Neural progenitor cell (in vitro differentiated cells): ENCODE results near the gene CIDEB. TPM values are rescaled to one million over a fixed set of nuclear protein-coding genes. Genes with fewer than 3 reads are reported as not detected.

Experiments used
- DNase-seq: peaks from one replicate; pipeline ENCODE4 v3.0.0-alpha.2; 2016; ENCODE audit warnings: low spot score
- H2AFZ ChIP-seq: fragments of 200-600 bp; sonication (generic); replicated peaks from 2 replicates; pipeline ENCODE4 v1.6.1; 2016; ENCODE audit warnings: antibody characterized with exemption
- H3F3A ChIP-seq: fragments of 200-600 bp; sonication (generic); 2 replicates; pipeline ENCODE4 v1.6.1; 2016; ENCODE audit warnings: antibody characterized with exemption, low read depth
- H3K27ac ChIP-seq: fragments of 200-600 bp; sonication (generic); 2 replicates; pipeline ENCODE4 v1.5.1; 2016; ENCODE audit warnings: mild to moderate bottlenecking
- H3K27me3 ChIP-seq: fragments of 200-600 bp; sonication (generic); 2 replicates; pipeline ENCODE4 v1.6.1; 2016; ENCODE audit warnings: mild to moderate bottlenecking, moderate library complexity
- H3K36me3 ChIP-seq: fragments of 200-600 bp; sonication (generic); 2 replicates; pipeline ENCODE4 v1.5.1; 2016
- H3K4me1 ChIP-seq: fragments of 200-600 bp; sonication (generic); 2 replicates; pipeline ENCODE4 v1.6.1; 2016; ENCODE audit warnings: mixed run types
- H3K4me2 ChIP-seq: fragments of 200-600 bp; sonication (generic); 2 replicates; pipeline ENCODE4 v1.6.1; 2016
- H3K4me3 ChIP-seq: fragments of 200-600 bp; sonication (generic); 2 replicates; pipeline ENCODE4 v1.5.1; 2016
- H3K79me2 ChIP-seq: fragments of 200-600 bp; sonication (generic); 2 replicates; pipeline ENCODE4 v1.6.1; 2016; ENCODE audit warnings: low read depth
- H3K9ac ChIP-seq: fragments of 200-600 bp; sonication (generic); 2 replicates; pipeline ENCODE4 v1.6.1; 2016
- H3K9me3 ChIP-seq: fragments of 200-600 bp; sonication (generic); 2 replicates; pipeline ENCODE4 v1.5.1; 2016; ENCODE audit warnings: low read depth
- H4K20me1 ChIP-seq: fragments of 200-600 bp; sonication (generic); 2 replicates; pipeline ENCODE4 v1.6.1; 2016; ENCODE audit warnings: low read depth
- H3K27ac Mint-ChIP-seq: 3 replicates; pipeline ENCODE4 v1.8.0; 2021; ENCODE audit warnings: mixed read lengths
- H3K27me3 Mint-ChIP-seq: 2 replicates; pipeline ENCODE4 v1.8.0; 2022; ENCODE audit warnings: low read depth, mild to moderate bottlenecking, inconsistent platforms, moderate library complexity, mixed read lengths; ENCODE audit not compliant: insufficient read depth
- H3K36me3 Mint-ChIP-seq: 3 replicates; pipeline ENCODE4 v1.8.0; 2021; ENCODE audit warnings: mixed read lengths
- H3K4me1 Mint-ChIP-seq: 3 replicates; pipeline ENCODE4 v1.8.0; 2021; ENCODE audit warnings: mixed read lengths
- H3K4me3 Mint-ChIP-seq: 3 replicates; pipeline ENCODE4 v1.8.0; 2021; ENCODE audit warnings: mild to moderate bottlenecking, moderate library complexity, mixed read lengths
- H3K9me3 Mint-ChIP-seq: 3 replicates; pipeline ENCODE4 v1.8.0; 2020; ENCODE audit warnings: mixed read lengths
- EZH2 ChIP-seq: fragments of 200-600 bp; sonication (generic); IDR thresholded peaks from 2 replicates; pipeline ENCODE4 v1.6.1; 2017; ENCODE audit warnings: antibody characterized with exemption, mild to moderate bottlenecking, moderate library complexity
- EZH2phosphoT487 ChIP-seq: fragments of 200-600 bp; sonication (generic); IDR thresholded peaks from 2 replicates; pipeline ENCODE4 v1.6.1; 2017; ENCODE audit warnings: antibody characterized with exemption
- total RNA-seq: library from RNA; depleted of rRNA; stranded (reverse); fragments of >200 nt; gene quantifications from 2 replicates; pipeline ENCODE4 v1.2.3, GENCODE V29; 2015; ENCODE audit warnings: low replicate concordance
- TF ChIP-seq, protein P1 (sequence below): fragments of 200-600 bp; sonication (generic); IDR thresholded peaks from 2 replicates; pipeline ENCODE4 v1.5.1; 2017; ENCODE audit warnings: antibody characterized with exemption, mild to moderate bottlenecking

The CIDEB gene
- total RNA-seq, 1 donor from 2014 or later: not detected

DNA sequence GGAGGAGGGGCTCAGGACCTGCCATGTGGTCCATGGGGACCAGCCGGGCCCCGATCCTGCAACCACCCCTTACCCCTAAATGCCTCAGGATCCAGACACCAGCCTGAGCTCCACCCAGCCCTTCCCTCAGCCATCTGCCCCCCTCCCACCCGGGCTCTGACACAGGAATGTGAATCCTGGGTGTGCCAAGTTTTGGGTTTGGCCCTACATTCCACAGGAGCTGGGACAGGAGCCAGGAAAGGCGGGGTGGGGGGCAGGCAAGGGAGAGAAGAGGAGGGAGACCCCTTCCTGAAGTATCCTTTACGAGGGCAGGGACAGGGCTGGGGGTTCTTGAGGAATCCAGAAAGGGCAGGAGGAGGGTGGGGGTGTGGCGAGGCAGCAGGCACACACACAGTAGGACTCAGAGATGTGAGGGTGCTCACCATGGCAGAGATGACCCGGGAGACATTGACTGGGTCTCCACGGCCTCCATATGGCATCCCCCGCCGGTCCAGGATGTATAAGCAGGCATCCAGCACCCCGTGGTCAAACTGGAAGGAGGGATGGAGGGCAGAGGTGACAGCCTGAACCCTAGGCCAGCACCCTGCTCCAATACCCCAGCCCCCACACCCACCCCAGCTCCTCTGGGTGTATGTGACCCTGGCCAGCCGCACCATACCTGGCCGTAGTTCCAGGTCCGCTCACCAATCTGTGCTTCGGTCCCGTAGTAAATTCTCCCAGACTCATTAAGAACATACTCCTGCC, 48.3 kb downstream of the CIDEB start:
- Histone ChIP-seq H3K79me2 (no peaks in the 10 kb centered on the region), H2AFZ (no peak overlapping the region), H3K9ac (no peak overlapping the region), H3K4me3 (no peak overlapping the region), H3K27me3 (no peaks in the 10 kb centered on the region), H3K4me2 (no peak overlapping the region), H3K4me1 (no peaks in the 10 kb centered on the region), H3K9me3 (no peaks in the 10 kb centered on the region), H3K36me3 (no peaks in the 10 kb centered on the region), H3F3A (no peaks in the 10 kb centered on the region), H3K27ac (no peak overlapping the region), H4K20me1 (no peaks in the 10 kb centered on the region)
- peaks cover 2% of the 10 kb centered on the region for H3K27me3 Mint-ChIP-seq
- H3K36me3 Mint-ChIP-seq: no peaks in the 10 kb centered on the region
- H3K4me3 Mint-ChIP-seq: no peak overlapping the region
- H3K27ac Mint-ChIP-seq: no peak overlapping the region
- H3K4me1 Mint-ChIP-seq: no peaks in the 10 kb centered on the region
- no peak for DNase-seq
- H3K9me3 Mint-ChIP-seq: no peaks in the 10 kb centered on the region
- TF ChIP-seq EZH2phosphoT487 (no peak), EZH2 (no peak)
- TF ChIP-seq, protein P1, sequence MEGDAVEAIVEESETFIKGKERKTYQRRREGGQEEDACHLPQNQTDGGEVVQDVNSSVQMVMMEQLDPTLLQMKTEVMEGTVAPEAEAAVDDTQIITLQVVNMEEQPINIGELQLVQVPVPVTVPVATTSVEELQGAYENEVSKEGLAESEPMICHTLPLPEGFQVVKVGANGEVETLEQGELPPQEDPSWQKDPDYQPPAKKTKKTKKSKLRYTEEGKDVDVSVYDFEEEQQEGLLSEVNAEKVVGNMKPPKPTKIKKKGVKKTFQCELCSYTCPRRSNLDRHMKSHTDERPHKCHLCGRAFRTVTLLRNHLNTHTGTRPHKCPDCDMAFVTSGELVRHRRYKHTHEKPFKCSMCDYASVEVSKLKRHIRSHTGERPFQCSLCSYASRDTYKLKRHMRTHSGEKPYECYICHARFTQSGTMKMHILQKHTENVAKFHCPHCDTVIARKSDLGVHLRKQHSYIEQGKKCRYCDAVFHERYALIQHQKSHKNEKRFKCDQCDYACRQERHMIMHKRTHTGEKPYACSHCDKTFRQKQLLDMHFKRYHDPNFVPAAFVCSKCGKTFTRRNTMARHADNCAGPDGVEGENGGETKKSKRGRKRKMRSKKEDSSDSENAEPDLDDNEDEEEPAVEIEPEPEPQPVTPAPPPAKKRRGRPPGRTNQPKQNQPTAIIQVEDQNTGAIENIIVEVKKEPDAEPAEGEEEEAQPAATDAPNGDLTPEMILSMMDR: no peak

DNA sequence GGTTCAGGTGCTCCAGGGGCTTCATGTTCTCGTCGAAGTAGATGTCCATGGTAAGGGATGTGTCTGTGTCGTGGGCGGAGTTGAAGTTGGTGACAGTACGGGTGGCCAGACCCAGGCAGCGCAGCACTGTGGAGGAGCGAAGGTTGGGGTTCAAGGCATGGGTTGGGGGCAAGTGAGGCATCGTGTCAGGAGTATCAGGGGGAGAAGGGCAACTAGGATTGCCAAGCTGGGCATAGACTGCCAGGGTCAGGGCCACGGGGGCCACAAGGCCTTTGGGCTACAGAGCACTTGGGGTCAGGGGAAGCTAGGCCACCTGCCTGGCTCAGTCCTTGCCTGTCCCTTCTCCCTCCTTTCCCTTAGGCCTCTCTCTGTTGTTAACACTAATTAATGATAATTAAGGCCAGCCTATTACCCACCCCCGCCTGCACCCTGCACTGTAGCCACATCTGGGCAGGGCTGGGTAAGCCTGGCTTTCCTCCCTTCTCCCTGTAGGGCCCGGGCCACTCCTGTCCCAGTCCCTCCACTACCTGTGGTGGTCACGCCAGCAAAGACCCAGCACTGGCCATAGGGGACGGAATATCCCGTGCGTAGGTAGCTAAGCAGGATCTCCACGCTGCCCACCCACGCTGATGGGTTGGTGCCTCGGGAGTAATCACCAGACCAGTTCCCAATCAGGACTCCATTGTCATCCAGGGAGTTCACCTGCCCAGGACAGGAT, 49.1 kb downstream of the CIDEB start:
- H3K27ac ChIP-seq: no peak overlapping the region
- no peaks in the 10 kb centered on the region for H3K9me3 Mint-ChIP-seq
- no peak overlapping the region for H3K4me3 ChIP-seq
- no peak overlapping the region for H3K4me3 Mint-ChIP-seq
- no peak overlapping the region for H3K4me2 ChIP-seq
- H2AFZ ChIP-seq: no peak overlapping the region
- no peaks in the 10 kb centered on the region for H3K27me3 ChIP-seq
- H3K79me2 ChIP-seq: no peaks in the 10 kb centered on the region
- H3K9me3 ChIP-seq: no peaks in the 10 kb centered on the region
- DNase-seq: no peak
- H3K4me1 ChIP-seq: no peaks in the 10 kb centered on the region
- H3K27me3 Mint-ChIP-seq: peaks cover 4% of the 10 kb centered on the region
- H3K4me1 Mint-ChIP-seq: no peaks in the 10 kb centered on the region
- H3F3A ChIP-seq: no peaks in the 10 kb centered on the region
- TF ChIP-seq EZH2phosphoT487 (no peak), EZH2 (no peak)
- TF ChIP-seq, protein P1: no peak
- H3K36me3 Mint-ChIP-seq: no peaks in the 10 kb centered on the region
- H4K20me1 ChIP-seq: no peaks in the 10 kb centered on the region
- no peaks in the 10 kb centered on the region for H3K36me3 ChIP-seq
- no peak overlapping the region for H3K27ac Mint-ChIP-seq
- no peak overlapping the region for H3K9ac ChIP-seq

DNA sequence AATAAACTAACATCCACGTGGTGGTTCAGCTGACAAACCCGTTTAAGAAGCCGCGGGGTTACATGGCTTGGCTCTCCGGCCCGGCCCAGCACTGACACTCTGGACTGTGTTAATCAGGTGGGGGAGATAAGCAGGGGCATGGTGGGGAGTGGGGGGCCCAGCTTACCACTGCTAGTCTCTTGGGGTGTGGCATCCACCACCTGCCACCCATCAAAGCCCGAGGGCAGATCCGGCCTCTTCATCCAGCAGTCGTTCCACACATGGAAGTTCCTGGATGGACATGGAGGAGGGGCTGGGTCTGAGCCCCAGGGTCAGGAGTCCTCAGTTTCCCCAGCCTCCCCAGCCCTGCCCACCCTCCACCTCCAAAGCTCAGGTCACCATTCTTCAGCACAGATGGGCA, 49.7 kb downstream of the CIDEB start:
- Mint-ChIP-seq H3K27me3 (peaks cover 4% of the 10 kb centered on the region), H3K36me3 (no peaks in the 10 kb centered on the region), H3K27ac (no peak overlapping the region), H3K4me1 (no peaks in the 10 kb centered on the region), H3K9me3 (no peaks in the 10 kb centered on the region), H3K4me3 (no peak overlapping the region)
- Histone ChIP-seq H3K4me3 (no peak overlapping the region), H3K79me2 (no peaks in the 10 kb centered on the region), H4K20me1 (no peaks in the 10 kb centered on the region), H3F3A (no peaks in the 10 kb centered on the region), H3K27me3 (no peaks in the 10 kb centered on the region), H2AFZ (no peak overlapping the region), H3K36me3 (no peaks in the 10 kb centered on the region), H3K4me1 (no peaks in the 10 kb centered on the region), H3K9ac (no peak overlapping the region), H3K9me3 (no peaks in the 10 kb centered on the region), H3K27ac (no peak overlapping the region), H3K4me2 (no peak overlapping the region)
- TF ChIP-seq EZH2phosphoT487 (no peak), EZH2 (no peak)
- TF ChIP-seq, protein P1: no peak
- DNase-seq: no peak
